ENCODE measurements around the gene TXNRD2.

DNA sequence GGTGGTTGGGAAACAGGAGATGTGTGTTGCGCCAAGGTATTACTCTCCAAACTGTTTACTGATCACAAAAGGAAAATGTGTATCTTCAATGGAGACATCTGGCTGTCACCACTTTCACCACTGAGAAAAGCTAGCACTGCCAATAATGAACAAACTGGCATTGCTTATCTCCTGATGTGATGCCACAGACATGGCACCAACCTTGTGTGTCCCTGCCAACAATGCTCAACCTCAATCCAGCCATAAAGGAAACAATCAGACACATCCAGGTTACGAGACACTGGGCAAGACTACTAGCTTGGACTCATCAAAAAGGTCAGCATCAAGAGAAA lies 115.0 kb downstream of the TXNRD2 start:
- TF ChIP-seq PAX5 (IDR thresholded peaks at IDR 0.05; ENCODE audit: insufficient read depth, low read length, severe bottlenecking): no peak
- TF ChIP-seq POLR2A (IDR thresholded peaks at IDR 0.05; ENCODE audit: low read depth, low read length): no peak
- no peak for TF ChIP-seq POLR2AphosphoS5 (IDR thresholded peaks at IDR 0.05; ENCODE audit: low read depth, low read length)
- no peak for TF ChIP-seq TAF1 (IDR thresholded peaks at IDR 0.05; ENCODE audit: low read depth, low read length)
